Measurements from ENCODE around the gene ABCB11. TPM values are rescaled to one million over a fixed set of nuclear protein-coding genes. Genes with fewer than 3 reads are reported as not detected.
"Not testable (repeated sequence)": the region's sequence is repeated elsewhere in the genome, so short reads cannot be mapped to it uniquely, and the experiment has no call there.

ABCB11 gene
- total and polyA plus RNA-seq, 2 experiments from 2014 or later: 0.06 to 0.12 TPM

DNA sequence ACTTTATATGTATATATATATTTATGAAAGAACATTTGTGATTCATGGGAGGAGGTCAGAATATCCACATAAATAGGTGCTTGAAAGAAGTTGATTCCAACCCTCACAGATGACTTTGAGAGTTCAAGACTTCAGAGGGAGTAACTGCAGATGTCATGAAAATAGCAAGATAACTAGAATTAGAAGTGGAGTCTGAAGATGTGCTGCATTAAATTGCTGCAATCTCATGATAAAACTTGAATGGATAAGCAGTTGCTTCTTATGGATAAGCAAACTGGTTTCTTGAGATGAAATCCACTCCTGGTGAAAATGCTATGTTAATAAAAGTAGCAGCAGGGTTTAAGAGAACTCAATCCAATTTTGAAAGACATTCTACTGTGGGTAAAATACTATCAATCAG, 89.8 kb downstream of the ABCB11 start:
- peaks cover 20% of the 10 kb centered on the region for H3K4me1 ChIP-seq (ENCODE audit: low read depth)
- no peaks in the 10 kb centered on the region for H3K27me3 ChIP-seq
- H3K9me3 ChIP-seq (ENCODE audit: low read depth): no peaks in the 10 kb centered on the region
- TF ChIP-seq, protein P1, sequence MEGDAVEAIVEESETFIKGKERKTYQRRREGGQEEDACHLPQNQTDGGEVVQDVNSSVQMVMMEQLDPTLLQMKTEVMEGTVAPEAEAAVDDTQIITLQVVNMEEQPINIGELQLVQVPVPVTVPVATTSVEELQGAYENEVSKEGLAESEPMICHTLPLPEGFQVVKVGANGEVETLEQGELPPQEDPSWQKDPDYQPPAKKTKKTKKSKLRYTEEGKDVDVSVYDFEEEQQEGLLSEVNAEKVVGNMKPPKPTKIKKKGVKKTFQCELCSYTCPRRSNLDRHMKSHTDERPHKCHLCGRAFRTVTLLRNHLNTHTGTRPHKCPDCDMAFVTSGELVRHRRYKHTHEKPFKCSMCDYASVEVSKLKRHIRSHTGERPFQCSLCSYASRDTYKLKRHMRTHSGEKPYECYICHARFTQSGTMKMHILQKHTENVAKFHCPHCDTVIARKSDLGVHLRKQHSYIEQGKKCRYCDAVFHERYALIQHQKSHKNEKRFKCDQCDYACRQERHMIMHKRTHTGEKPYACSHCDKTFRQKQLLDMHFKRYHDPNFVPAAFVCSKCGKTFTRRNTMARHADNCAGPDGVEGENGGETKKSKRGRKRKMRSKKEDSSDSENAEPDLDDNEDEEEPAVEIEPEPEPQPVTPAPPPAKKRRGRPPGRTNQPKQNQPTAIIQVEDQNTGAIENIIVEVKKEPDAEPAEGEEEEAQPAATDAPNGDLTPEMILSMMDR (IDR thresholded peaks at IDR 0.05; ENCODE audit: low read depth, low read length): no peak
- no peak overlapping the region for H3K27ac ChIP-seq
- DNase-seq (ENCODE audit: low read depth in 1 of 2, low spot score in 1 of 2): no peak
- no peaks in the 10 kb centered on the region for H3K36me3 ChIP-seq
- no peak overlapping the region for H3K4me3 ChIP-seq

DNA sequence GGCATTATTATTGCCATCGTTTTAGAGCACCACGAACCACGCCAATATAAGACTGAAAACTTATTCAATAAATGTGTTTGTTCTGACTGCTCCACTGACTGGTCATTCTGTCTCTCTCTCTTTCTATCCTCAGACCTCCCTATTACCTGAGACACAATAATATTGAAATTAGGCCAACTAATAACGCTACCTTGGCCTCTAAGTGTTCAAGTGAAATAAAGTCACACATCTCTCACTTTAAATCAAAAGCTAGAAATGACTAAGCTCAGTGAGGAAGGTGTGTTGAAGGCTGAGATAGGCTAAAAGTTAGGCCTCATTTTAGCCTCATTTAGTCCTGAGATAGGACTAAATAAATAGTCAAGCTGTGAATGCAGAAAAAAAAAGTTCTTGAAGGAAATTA, 91.2 kb downstream of the ABCB11 start:
- H3K27ac ChIP-seq: no peak overlapping the region
- no peak for DNase-seq (ENCODE audit: low read depth in 1 of 2, low spot score in 1 of 2)
- no peak overlapping the region for H3K4me3 ChIP-seq
- peaks cover 20% of the 10 kb centered on the region for H3K4me1 ChIP-seq (ENCODE audit: low read depth)
- H3K27me3 ChIP-seq: no peaks in the 10 kb centered on the region
- no peaks in the 10 kb centered on the region for H3K9me3 ChIP-seq (ENCODE audit: low read depth)
- TF ChIP-seq, protein P1 (IDR thresholded peaks at IDR 0.05; ENCODE audit: low read depth, low read length): no peak
- no peaks in the 10 kb centered on the region for H3K36me3 ChIP-seq

DNA sequence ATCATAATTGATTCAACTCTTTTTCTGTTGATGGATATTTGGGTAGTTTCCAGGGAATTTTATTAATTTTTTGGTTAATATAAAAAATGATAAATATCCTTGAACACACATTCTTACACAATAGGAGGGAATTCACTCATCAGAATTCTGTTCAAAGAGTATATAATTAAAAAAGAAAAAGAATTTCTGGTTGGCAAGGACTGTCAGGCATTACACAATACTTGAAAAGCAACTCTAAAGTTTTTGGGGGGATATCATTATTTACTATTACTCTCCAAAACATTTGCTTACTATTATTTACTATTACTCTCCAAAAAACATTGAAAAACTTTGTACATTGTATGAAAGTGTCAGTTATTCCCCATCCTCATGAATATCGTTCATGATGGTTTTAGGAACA, 92.1 kb downstream of the ABCB11 start:
- TF ChIP-seq, protein P1 (IDR thresholded peaks at IDR 0.05; ENCODE audit: low read depth, low read length): no peak
- Histone ChIP-seq H3K27ac (no peak overlapping the region), H3K4me3 (no peak overlapping the region), H3K4me1 (ENCODE audit: low read depth) (peaks cover 20% of the 10 kb centered on the region), H3K36me3 (no peaks in the 10 kb centered on the region), H3K27me3 (no peaks in the 10 kb centered on the region), H3K9me3 (ENCODE audit: low read depth) (no peaks in the 10 kb centered on the region)
- DNase-seq (ENCODE audit: low read depth in 1 of 2, low spot score in 1 of 2): no peak

DNA sequence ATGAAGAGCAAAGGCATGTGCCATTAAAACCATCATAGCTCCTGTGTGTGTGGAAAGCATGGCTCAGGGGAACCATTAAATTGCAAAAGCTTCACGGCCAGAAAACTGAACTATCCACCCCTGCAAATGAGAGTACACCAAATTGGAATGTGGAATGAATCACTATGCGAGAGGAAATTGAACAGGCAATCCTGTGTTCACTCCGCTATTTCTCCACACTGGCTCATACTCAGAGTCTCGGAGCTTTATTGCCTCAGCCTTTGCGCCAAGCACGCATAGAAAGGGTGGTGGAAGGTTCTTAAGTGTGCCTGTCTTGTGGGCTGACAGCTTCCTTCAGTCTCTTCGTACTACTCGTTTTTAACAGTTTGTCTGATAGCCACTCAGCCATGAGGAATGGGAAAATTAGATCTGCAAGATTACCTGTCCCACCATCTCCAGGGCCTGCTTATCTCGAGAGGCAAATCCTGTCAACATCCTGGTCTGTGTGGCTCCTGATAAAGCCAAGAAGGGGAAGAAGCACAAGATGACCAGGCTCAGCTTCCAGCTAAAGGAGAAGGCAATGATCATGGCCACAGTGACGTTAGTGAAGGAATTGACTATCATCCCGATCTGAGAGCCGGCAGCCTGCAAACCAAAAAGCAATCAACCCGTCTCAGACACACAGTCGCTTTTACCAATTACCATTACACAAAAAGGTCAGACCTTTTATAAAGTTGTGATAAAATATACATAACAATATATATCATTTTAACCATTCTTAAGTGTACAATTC, 95.1 kb downstream of the ABCB11 start:
- Histone ChIP-seq H3K27ac (no peak overlapping the region), H3K27me3 (no peaks in the 10 kb centered on the region), H3K9me3 (ENCODE audit: low read depth) (no peaks in the 10 kb centered on the region), H3K36me3 (no peaks in the 10 kb centered on the region), H3K4me3 (no peak overlapping the region), H3K4me1 (ENCODE audit: low read depth) (no peaks in the 10 kb centered on the region)
- DNase-seq (ENCODE audit: low read depth in 1 of 2, low spot score in 1 of 2): peak in 1 of 2 donors; percentile 93
- TF ChIP-seq, protein P1 (IDR thresholded peaks at IDR 0.05; ENCODE audit: low read depth, low read length): no peak

DNA sequence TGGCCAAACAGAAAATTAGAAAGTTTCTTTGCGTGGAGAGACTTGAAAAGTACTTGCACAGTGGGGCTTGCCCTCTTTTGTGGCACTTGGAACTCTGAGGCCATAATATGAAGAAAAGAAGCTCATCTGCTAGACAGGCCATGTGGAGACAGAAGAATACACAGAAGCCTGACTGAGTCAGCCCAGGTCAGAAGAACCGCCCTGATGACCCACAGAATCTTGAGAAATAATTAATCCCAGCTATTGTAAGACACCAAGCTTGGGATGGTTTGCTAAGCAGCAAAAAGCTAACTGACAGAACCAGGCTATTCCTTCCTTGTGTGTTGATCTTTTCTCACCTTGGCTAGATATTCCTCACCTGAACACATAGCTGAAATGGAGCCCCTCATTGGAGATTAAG, 96.3 kb downstream of the ABCB11 start:
- H3K9me3 ChIP-seq (ENCODE audit: low read depth): no peaks in the 10 kb centered on the region
- no peak overlapping the region for H3K27ac ChIP-seq
- TF ChIP-seq, protein P1 (IDR thresholded peaks at IDR 0.05; ENCODE audit: low read depth, low read length): no peak
- no peak for DNase-seq (ENCODE audit: low read depth in 1 of 2, low spot score in 1 of 2)
- H3K27me3 ChIP-seq: no peaks in the 10 kb centered on the region
- H3K4me1 ChIP-seq (ENCODE audit: low read depth): no peaks in the 10 kb centered on the region
- no peaks in the 10 kb centered on the region for H3K36me3 ChIP-seq
- H3K4me3 ChIP-seq: no peak overlapping the region

DNA sequence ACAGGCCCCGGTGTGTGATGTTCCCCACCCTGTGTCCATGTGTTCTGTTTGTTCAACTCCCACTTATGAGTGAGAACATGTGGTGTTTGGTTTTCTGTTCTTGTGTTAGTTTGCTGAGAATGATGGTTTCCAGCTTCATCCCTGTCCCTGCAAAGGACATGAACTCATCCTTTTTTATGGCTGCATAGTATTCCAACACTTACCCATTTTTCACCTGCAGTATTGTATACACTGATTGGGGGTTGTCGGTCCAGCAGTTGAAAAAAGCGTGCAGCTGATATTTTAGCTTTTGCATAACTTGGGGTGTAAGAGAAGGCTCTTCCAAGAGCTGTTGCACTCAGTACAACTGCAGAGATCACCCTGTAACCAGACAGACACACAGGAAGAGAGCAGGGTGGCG, 99.0 kb downstream of the ABCB11 start:
- H3K27ac ChIP-seq; DNase-seq (ENCODE audit: low read depth in 1 of 2, low spot score in 1 of 2); H3K36me3 ChIP-seq; H3K4me3 ChIP-seq; H3K27me3 ChIP-seq; H3K9me3 ChIP-seq (ENCODE audit: low read depth); H3K4me1 ChIP-seq (ENCODE audit: low read depth): not testable (repeated sequence)
